HL-60/S4 treated with retinoic acid at 250 ng/mL for 4 days and 3 days (cell line): Measurements from ENCODE around the gene AKR1C3.
"Not testable (repeated sequence)": the region's sequence is repeated elsewhere in the genome, so short reads cannot be mapped to it uniquely, and the experiment has no call there.

Experiments
- in situ Hi-C: fragments of 300-500 bp; cut with MboI; formaldehyde crosslinking; loops from 2 replicates; pipeline ENCODE4 v1.7.0; 2022; ENCODE audit warnings: low sequenced_read_pairs

The AKR1C3 gene

GRCh38 chr10:5135581-5135980 is 41.4 kb downstream of the AKR1C3 start:
- in situ Hi-C loops = no loop called here

GRCh38 chr10:5136468-5137087 is 42.4 kb downstream of the AKR1C3 start:
- in situ Hi-C loops = no loop called here

- in situ Hi-C loops = not testable (repeated sequence)
Observed at GRCh38 chr10:5137699-5138098, 43.5 kb downstream of the AKR1C3 start.

- in situ Hi-C loops = no loop called here
Observed at GRCh38 chr10:5142199-5142598, 48.0 kb downstream of the AKR1C3 start.

GRCh38 chr10:5143137-5143536 is 48.9 kb downstream of the AKR1C3 start:
- in situ Hi-C loops = no loop called here

GRCh38 chr10:5146920-5147254 is 52.7 kb downstream of the AKR1C3 start:
- in situ Hi-C loops = no loop called here

- in situ Hi-C loops = no loop called here
Observed at GRCh38 chr10:5147255-5147980, 53.2 kb downstream of the AKR1C3 start.

GRCh38 chr10:5147981-5148677 is 53.9 kb downstream of the AKR1C3 start:
- in situ Hi-C loops = no loop called here

- in situ Hi-C loops = no loop called here
Observed at GRCh38 chr10:5148678-5149032, 54.4 kb downstream of the AKR1C3 start.

GRCh38 chr10:5151076-5151475 is 56.9 kb downstream of the AKR1C3 start:
- in situ Hi-C loops = no loop called here

- in situ Hi-C loops = no loop called here
Observed at GRCh38 chr10:5155951-5156350, 61.7 kb downstream of the AKR1C3 start.
